H9 (cell line): ENCODE data around the gene DUSP11. TPM values are rescaled to one million over a fixed set of nuclear protein-coding genes. Genes with fewer than 3 reads are reported as not detected.

Source experiments
- DNase-seq: peaks from one replicate; pipeline ENCODE4 v3.0.0-alpha.2; 2017
- H2AFZ ChIP-seq: one replicate; pipeline ENCODE4 v1.6.1; 2013; ENCODE audit warnings: mild to moderate bottlenecking, low read length, control low read depth, moderate library complexity
- H2AK5ac ChIP-seq: 2 replicates; pipeline ENCODE4 v1.6.1; 2013; ENCODE audit warnings: low read length, control low read depth, mixed read lengths; ENCODE audit not compliant: insufficient read length
- H2BK120ac ChIP-seq: one replicate; pipeline ENCODE4 v1.6.1; 2013; ENCODE audit warnings: low read depth, mild to moderate bottlenecking, low read length, control low read depth, inconsistent platforms; ENCODE audit not compliant: poor library complexity, severe bottlenecking
- H2BK12ac ChIP-seq: 2 replicates; pipeline ENCODE4 v1.6.1; 2013; ENCODE audit warnings: low read length, control low read depth, mixed read lengths, low read depth; ENCODE audit not compliant: insufficient read length
- H2BK15ac ChIP-seq: 2 replicates; pipeline ENCODE4 v1.6.1; 2013; ENCODE audit warnings: low read depth, low read length, control low read depth
- H2BK20ac ChIP-seq: one replicate; pipeline ENCODE4 v1.6.1; 2013; ENCODE audit warnings: low read depth, mild to moderate bottlenecking, low read length, control low read depth, inconsistent platforms; ENCODE audit not compliant: poor library complexity, severe bottlenecking
- H2BK5ac ChIP-seq: 2 replicates; pipeline ENCODE4 v1.6.1; 2013; ENCODE audit warnings: low read length, control low read depth, mixed read lengths; ENCODE audit not compliant: insufficient read length
- H3K14ac ChIP-seq: 2 replicates; pipeline ENCODE4 v1.6.1; 2013; ENCODE audit warnings: low read length, control low read depth; ENCODE audit not compliant: insufficient read depth
- H3K18ac ChIP-seq: 2 replicates; pipeline ENCODE4 v1.6.1; 2013; ENCODE audit warnings: low read depth, mild to moderate bottlenecking, mixed read lengths, low read length, control low read depth; ENCODE audit not compliant: insufficient read length
- H3K23ac ChIP-seq: 2 replicates; pipeline ENCODE4 v1.6.1; 2013; ENCODE audit warnings: low read length, control low read depth, mixed read lengths, low read depth; ENCODE audit not compliant: insufficient read length
- H3K23me2 ChIP-seq: 2 replicates; pipeline ENCODE4 v1.6.1; 2013; ENCODE audit warnings: low read depth, mild to moderate bottlenecking, mixed read lengths, low read length, control low read depth; ENCODE audit not compliant: insufficient read length, poor library complexity, severe bottlenecking
- H3K27ac ChIP-seq: 2 replicates; pipeline ENCODE4 v1.5.1; 2013; ENCODE audit warnings: low read length, control low read depth, mixed read lengths, low read depth; ENCODE audit not compliant: insufficient read length
- H3K27me3 ChIP-seq: 2 replicates; pipeline ENCODE4 v1.6.1; 2013; ENCODE audit warnings: low read length, control low read depth, inconsistent platforms; ENCODE audit not compliant: insufficient read depth
- H3K4ac ChIP-seq: 2 replicates; pipeline ENCODE4 v1.6.1; 2013; ENCODE audit warnings: low read depth, mild to moderate bottlenecking, control low read depth, inconsistent platforms, low read length, moderate library complexity
- H3K4me1 ChIP-seq: 2 replicates; pipeline ENCODE4 v1.6.1; 2013; ENCODE audit warnings: low read length, control low read depth, inconsistent platforms; ENCODE audit not compliant: insufficient read depth
- H3K4me2 ChIP-seq: 2 replicates; pipeline ENCODE4 v1.6.1; 2013; ENCODE audit warnings: low read length, control low read depth, mixed read lengths; ENCODE audit not compliant: insufficient read length, insufficient read depth
- H3K56ac ChIP-seq: 2 replicates; pipeline ENCODE4 v1.6.1; 2013; ENCODE audit warnings: low read depth, mild to moderate bottlenecking, mixed read lengths, low read length, control low read depth; ENCODE audit not compliant: insufficient read length
- H3K79me1 ChIP-seq: 2 replicates; pipeline ENCODE4 v1.6.1; 2013; ENCODE audit warnings: low read depth, mild to moderate bottlenecking, moderate library complexity, low read length, control low read depth, inconsistent platforms; ENCODE audit not compliant: insufficient read depth, poor library complexity, severe bottlenecking
- H3K79me2 ChIP-seq: 2 replicates; pipeline ENCODE4 v1.6.1; 2013; ENCODE audit warnings: low read length, control low read depth, inconsistent platforms; ENCODE audit not compliant: insufficient read depth
- H3K9ac ChIP-seq: 2 replicates; pipeline ENCODE4 v1.6.1; 2013; ENCODE audit warnings: low read length, control low read depth, mixed read lengths; ENCODE audit not compliant: insufficient read length; ENCODE audit errors: extremely low read depth
- H3K9me3 ChIP-seq: one replicate; pipeline ENCODE4 v1.6.1; 2013; ENCODE audit warnings: low read depth, low read length, inconsistent platforms; ENCODE audit not compliant: control insufficient read depth
- H3T11ph ChIP-seq: one replicate; pipeline ENCODE4 v1.6.1; 2013; ENCODE audit warnings: mild to moderate bottlenecking, low read length, control low read depth, inconsistent platforms
- H4K20me1 ChIP-seq: one replicate; pipeline ENCODE4 v1.6.1; 2013; ENCODE audit not compliant: control insufficient read depth, insufficient read length, insufficient read depth
- H4K5ac ChIP-seq: 2 replicates; pipeline ENCODE4 v1.6.1; 2013; ENCODE audit warnings: low read depth, mild to moderate bottlenecking, mixed read lengths, low read length, control low read depth; ENCODE audit not compliant: insufficient read length
- H4K8ac ChIP-seq: replicated peaks from 2 replicates; pipeline ENCODE4 v1.6.1; 2013; ENCODE audit warnings: low read length, control low read depth, mixed read lengths, low read depth; ENCODE audit not compliant: insufficient read length
- H4K91ac ChIP-seq: 2 replicates; pipeline ENCODE4 v1.6.1; 2013; ENCODE audit warnings: low read depth, mild to moderate bottlenecking, moderate library complexity, mixed read lengths, low read length, control low read depth; ENCODE audit not compliant: insufficient read length
- H3K27ac Mint-ChIP-seq, 3 experiments: 2 replicates in 2 of 3; 3 replicates in 1 of 3; pipeline ENCODE4 v1.8.0; 2020 to 2021; ENCODE audit warnings: mixed read lengths in 3 of 3, mild to moderate bottlenecking in 1 of 3, moderate library complexity in 1 of 3
- H3K27me3 Mint-ChIP-seq: 2 replicates; pipeline ENCODE4 v1.8.0; 2021; ENCODE audit warnings: low read depth, mild to moderate bottlenecking, moderate library complexity, mixed read lengths
- H3K36me3 Mint-ChIP-seq, 3 experiments: 2 replicates in 2 of 3; 3 replicates in 1 of 3; pipeline ENCODE4 v1.8.0; 2020 to 2021; ENCODE audit warnings: low read depth in 3 of 3, mixed read lengths in 3 of 3; ENCODE audit not compliant: insufficient read depth in 1 of 3
- H3K4me1 Mint-ChIP-seq, 2 experiments: 2 replicates each; pipeline ENCODE4 v1.8.0; 2020; ENCODE audit warnings: mixed read lengths in 2 of 2
- H3K4me3 Mint-ChIP-seq, 2 experiments: 2 replicates in 1 of 2; 3 replicates in 1 of 2; pipeline ENCODE4 v1.8.0; 2020 to 2021; ENCODE audit warnings: mild to moderate bottlenecking in 2 of 2, mixed read lengths in 2 of 2, moderate library complexity in 1 of 2
- H3K9me3 Mint-ChIP-seq, 2 experiments: 2 replicates in 1 of 2; 3 replicates in 1 of 2; pipeline ENCODE4 v1.8.0; 2020; ENCODE audit warnings: mild to moderate bottlenecking in 2 of 2, mixed read lengths in 2 of 2, moderate library complexity in 1 of 2
- CTCF ChIP-seq: fragments of 200-600 bp; sonication (generic); conservative IDR thresholded peaks from 3 replicates; pipeline ENCODE4 v1.8.0; 2021; ENCODE audit warnings: antibody characterized with exemption, mild to moderate bottlenecking
- WGBS: extraction: QIAGEN DNeasy Blood & Tissue Kit; methylation state at CpG from one replicate; pipeline ENCODE4 v1.1.7; 2013; ENCODE audit warnings: missing lambda C conversion rate, low lambda C conversion rate, mixed read lengths; ENCODE audit not compliant: insufficient read length; ENCODE audit errors: extremely low coverage; 5-methylcytosine and 5-hydroxymethylcytosine counted together
- total RNA-seq: library from RNA; stranded (reverse); gene quantifications from 2 replicates; pipeline ENCODE4 v1.2.1, GENCODE V29; 2021

Gene DUSP11
- total RNA-seq, 1 experiment from 2014 or later = 21.4 TPM

GRCh38 chr2:73718851-73719621 lies 60.9 kb downstream of the DUSP11 start:
- H3K27ac ChIP-seq = no peak overlapping the region
- H2AFZ ChIP-seq = no peak overlapping the region
- H3K9ac ChIP-seq = no peak overlapping the region
- H3K4me1 ChIP-seq = no peaks in the 10 kb centered on the region
- no peaks in the 10 kb centered on the region for H3K79me1 ChIP-seq
- H3K18ac ChIP-seq = no peak overlapping the region
- Mint-ChIP-seq H3K9me3 (peaks cover 42 to 59% of the 10 kb centered on the region in 2 experiments), H3K27me3 (peaks cover 62% of the 10 kb centered on the region), H3K27ac (no peak overlapping the region), H3K4me1 (no peaks in the 10 kb centered on the region), H3K4me3 (no peak overlapping the region), H3K36me3 (peaks cover 0 to 12% (median 0%) of the 10 kb centered on the region in 3 experiments; a peak in 4 of 7 replicates)
- no peak overlapping the region for H2AK5ac ChIP-seq
- H3K56ac ChIP-seq = no peak overlapping the region
- no peaks in the 10 kb centered on the region for H3K79me2 ChIP-seq
- H2BK120ac ChIP-seq = no peak overlapping the region
- H4K8ac ChIP-seq = no peak overlapping the region
- no peak overlapping the region for H4K5ac ChIP-seq
- H2BK20ac ChIP-seq = no peak overlapping the region
- WGBS = no CpG with 5 or more reads among the region's 11 CpGs
- no peaks in the 10 kb centered on the region for H3K27me3 ChIP-seq
- H3K4ac ChIP-seq = no peak overlapping the region
- no peak overlapping the region for H3K4me2 ChIP-seq
- H3T11ph ChIP-seq = no peak overlapping the region
- no peaks in the 10 kb centered on the region for H3K23me2 ChIP-seq
- DNase-seq = no peak
- H2BK15ac ChIP-seq = no peak overlapping the region
- no peak overlapping the region for H2BK12ac ChIP-seq
- peaks cover 11% of the 10 kb centered on the region for H3K9me3 ChIP-seq
- no peak for TF ChIP-seq CTCF
- no peak overlapping the region for H4K91ac ChIP-seq
- no peak overlapping the region for H3K14ac ChIP-seq
- no peak overlapping the region for H3K23ac ChIP-seq
- H2BK5ac ChIP-seq = no peak overlapping the region
- H4K20me1 ChIP-seq = no peaks in the 10 kb centered on the region
